GM12878 (cell line): ENCODE data around the gene KRT14. TPM values are rescaled to one million over a fixed set of nuclear protein-coding genes. Genes with fewer than 3 reads are reported as not detected.

Experiments
- ATAC-seq: fragments of 200-7000 bp; cut with Tn5 transposase; 3 replicates; pipeline ENCODE4 v1.9.1; 2020; ENCODE audit warnings: mild to moderate bottlenecking, moderate library complexity
- BruUV-seq: library from RNA; stranded (reverse); fragments of 400-500 nt; replicated peaks from 2 replicates; lab custom pipeline; 2021; lab: Mats Ljungman, UMichigan
- CTCF ChIA-PET: fragments of 300-600 bp; sonication (Branson Sonifier 250); formaldehyde crosslinking; extraction: SDS; loops from one replicate; lab custom pipeline; 2021; ENCODE audit warnings: inconsistent platforms; lab: Yijun Ruan, JAX
- POLR2A ChIA-PET: fragments of 350-600 bp; formaldehyde crosslinking; extraction: SDS; loops from one replicate; lab custom pipeline; 2021; ENCODE audit warnings: inconsistent platforms; lab: Charles Lee
- RAD21 ChIA-PET: fragments of 300-600 bp; sonication (Branson Sonifier 250); formaldehyde crosslinking; loops from one replicate; lab custom pipeline; 2023; ENCODE audit warnings: antibody characterized with exemption; ENCODE audit not compliant: unreplicated experiment; lab: Charles Lee
- SMC1A ChIA-PET: fragments of 300-600 bp; sonication (Branson Sonifier 250); formaldehyde crosslinking; loops from one replicate; lab custom pipeline; 2023; ENCODE audit not compliant: unreplicated experiment, uncharacterized antibody; lab: Charles Lee
- DNase-seq: peaks from one replicate; pipeline ENCODE4 v3.0.0-alpha.2; 2011; ENCODE audit warnings: low read depth, low spot score
- FAIRE-seq: peaks from 3 replicates; lab custom pipeline; 2011; peaks lifted over from hg19 to GRCh38; lab: Jason Lieb, UNC
- H2AFZ ChIP-seq: 2 replicates; pipeline ENCODE4 v1.6.0; 2011; ENCODE audit warnings: low read depth, low read length, control low read depth; ENCODE audit not compliant: control insufficient read depth
- H3K27ac ChIP-seq: 2 replicates; pipeline ENCODE4 v1.5.1; 2011; ENCODE audit warnings: control low read depth; ENCODE audit not compliant: control insufficient read depth, insufficient read depth
- H3K27me3 ChIP-seq, 2 experiments: replicated peaks in 1 of 2; 2 replicates each; pipeline versions ENCODE4 v1.6.0 to v1.6.1; 2011; ENCODE audit warnings: low read length in 1 of 2; ENCODE audit not compliant: control insufficient read depth in 2 of 2, insufficient read depth in 2 of 2
- H3K36me3 ChIP-seq, 2 experiments: 2 replicates each; pipeline ENCODE4 v1.5.1; 2011; ENCODE audit warnings: low read length in 1 of 2; ENCODE audit not compliant: control insufficient read depth in 2 of 2, insufficient read depth in 2 of 2
- H3K4me1 ChIP-seq: 2 replicates; pipeline ENCODE4 v1.6.1; 2011; ENCODE audit warnings: mild to moderate bottlenecking, low read length, moderate library complexity, mixed read lengths; ENCODE audit not compliant: control insufficient read depth, insufficient read depth
- H3K4me2 ChIP-seq: 2 replicates; pipeline ENCODE4 v1.6.0; 2011; ENCODE audit warnings: control low read depth; ENCODE audit not compliant: control insufficient read depth, insufficient read depth
- H3K4me3 ChIP-seq: fragments of 200-600 bp; sonication (generic); 2 replicates; pipeline ENCODE4 v1.5.1; 2016
- H3K79me2 ChIP-seq: 2 replicates; pipeline ENCODE4 v1.6.0; 2011; ENCODE audit warnings: low read length; ENCODE audit not compliant: control insufficient read depth, insufficient read depth
- H3K9ac ChIP-seq: 2 replicates; pipeline ENCODE4 v1.8.0; 2011; ENCODE audit warnings: low read length, control low read depth, mixed read lengths; ENCODE audit not compliant: control insufficient read depth, insufficient read depth
- H3K9me3 ChIP-seq: replicated peaks from 3 replicates; pipeline ENCODE4 v1.5.1; 2011; ENCODE audit warnings: mild to moderate bottlenecking, low read length; ENCODE audit not compliant: control insufficient read depth, insufficient read depth
- H4K20me1 ChIP-seq: 2 replicates; pipeline ENCODE4 v1.6.0; 2011; ENCODE audit not compliant: control insufficient read depth, insufficient read depth
- CBX5 ChIP-seq: sonication (generic); IDR thresholded peaks from 2 replicates; pipeline ENCODE4 v1.6.1; 2016; ENCODE audit warnings: low read depth, moderate library complexity, mild to moderate bottlenecking, inconsistent platforms
- IKZF1 ChIP-seq: fragments of 450-650 bp; conservative IDR thresholded peaks from 2 replicates; pipeline ENCODE4 v1.6.1; 2017; ENCODE audit warnings: antibody characterized with exemption, mild to moderate bottlenecking
- MTA2 ChIP-seq: fragments of 450-650 bp; IDR thresholded peaks from 2 replicates; pipeline ENCODE4 v1.6.1; 2016; ENCODE audit warnings: low read depth, mild to moderate bottlenecking, moderate library complexity
- MTA3 ChIP-seq: IDR thresholded peaks from 2 replicates; pipeline ENCODE4 v1.6.1; 2012; ENCODE audit warnings: low read length, inconsistent platforms, borderline replicate concordance
- NBN ChIP-seq: fragments of 450-650 bp; IDR thresholded peaks from 2 replicates; pipeline ENCODE4 v1.6.1; 2016
- WGBS: methylation state at CpG from one replicate; pipeline ENCODE4 v1.1.6; 2016; ENCODE audit warnings: low lambda C conversion rate; ENCODE audit not compliant: insufficient replicate concordance, insufficient coverage; ENCODE audit errors: missing lambda C conversion rate; 5-methylcytosine and 5-hydroxymethylcytosine counted together
- in situ Hi-C: fragments of 300-500 bp; cut with MboI; formaldehyde crosslinking; loops from 9 replicates; pipeline ENCODE4 v1.14.3; 2018; ENCODE audit warnings: mixed read lengths
- intact Hi-C: fragments of 100-400 bp; cut with micrococcal nuclease; formaldehyde crosslinking; loops from one replicate; pipeline ENCODE4 v1.14.2; 2022; ENCODE audit not compliant: unreplicated experiment
- polyA plus RNA-seq, 11 experiments: library from polyadenylated mRNA; depleted of rRNA in 4 of 11; unstranded in 6 of 11; stranded (reverse) in 5 of 11; fragments of >200 nt; fragmentation: Nextera tagmentation in 4 of 11; fragmentation: Illumina TruSeq in 1 of 11; extraction: Ambion mirVana in 4 of 11; extraction: Trizol in 1 of 11; gene quantifications; 1 replicate in 1 of 11; 2 replicates in 10 of 11; pipeline versions ENCODE4 v1.2.1 to v1.2.3, GENCODE V29; 2011 to 2016; ENCODE audit warnings: inconsistent platforms in 2 of 11, missing spikeins in 2 of 11, low read depth in 1 of 11
- total RNA-seq, 4 experiments: library from RNA; depleted of rRNA in 3 of 4; stranded (reverse); fragments of >200 nt in 3 of 4; fragmentation: Illumina TruSeq in 1 of 4; extraction: Trizol in 1 of 4; gene quantifications; 2 replicates each; pipeline versions ENCODE4 v1.2.1 to v1.2.3, GENCODE V29; 2013 to 2021
- TF ChIP-seq, protein P1 (sequence below): IDR thresholded peaks from 2 replicates; pipeline ENCODE4 v1.6.1; 2011; ENCODE audit warnings: mild to moderate bottlenecking, low read depth, low read length, moderate library complexity; ENCODE audit not compliant: insufficient replicate concordance

KRT14 gene
- total and polyA plus RNA-seq, 10 of the 15 experiments (the other 5 are each of a cell fraction or from before 2014, with no cell fraction given): 1.5 TPM; not detected in 9

DNA sequence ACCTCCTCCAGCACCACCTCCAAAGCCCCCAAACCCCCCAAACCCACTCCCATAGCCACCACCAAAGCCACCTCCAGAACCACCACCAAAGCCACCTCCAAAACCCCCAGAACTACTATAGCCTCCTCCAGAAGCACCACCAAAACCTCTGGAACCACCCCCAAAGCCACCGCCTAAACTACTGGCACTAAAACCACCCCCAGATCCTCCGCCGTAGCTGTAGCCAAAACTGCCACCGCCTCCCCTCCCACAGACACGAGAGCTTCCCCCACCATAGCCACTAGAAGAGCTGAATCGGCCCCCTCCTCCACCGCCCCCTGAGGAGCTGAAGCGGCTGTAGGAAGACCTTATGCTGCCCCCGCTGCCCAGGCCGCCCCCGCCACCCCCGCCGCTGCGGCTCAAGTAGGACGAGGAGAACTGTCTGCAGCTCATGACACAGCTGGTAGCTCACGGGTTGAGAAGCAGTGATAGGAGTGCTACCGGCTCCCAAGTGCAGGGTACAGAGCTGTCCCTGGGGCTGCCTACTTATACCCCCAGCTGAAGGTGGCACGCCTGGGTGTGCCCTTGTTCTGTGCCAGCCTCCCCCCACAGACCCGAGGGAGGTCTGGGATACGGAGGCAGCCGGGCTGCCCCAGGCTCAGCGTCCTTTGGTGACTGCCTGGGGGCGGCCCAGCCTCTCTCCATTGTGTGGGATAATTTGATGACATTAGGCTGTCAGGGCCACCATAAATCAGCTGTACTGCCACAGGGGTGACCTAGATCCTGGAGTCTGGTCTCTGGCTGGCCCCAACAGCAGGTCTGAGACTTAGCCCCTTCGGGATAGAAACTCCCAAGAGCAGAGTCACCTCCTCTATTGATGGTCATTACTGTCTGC lies 14.9 kb downstream of the KRT14 start, which contains the start of gene KRT9:
TSS of gene KRT9 (minus strand) at position 499 of the 874 bp plus-strand sequence. CDS start at position 432, 67 bp downstream.
- no peak for ATAC-seq

More for the DNA sequence above, 14.9 kb downstream of the KRT14 start, which contains the start of gene KRT9:
- Histone ChIP-seq H3K9ac (no peak within 1 kb of the TSS), H3K27me3 (peaks cover 0 to 3% of the 10 kb centered on the region in 2 experiments; a peak in 3 of 4 replicates), H3K79me2 (no peaks in the 10 kb centered on the region), H3K4me2 (no peak within 1 kb of the TSS), H3K4me3 (no peak within 1 kb of the TSS), H3K27ac (no peak within 1 kb of the TSS), H3K36me3 (no peaks in the 10 kb centered on the region)
- CTCF ChIA-PET: interaction anchor here (1.0 to 1.4 kb wide), 2 partner anchors 77 to 124 kb away, joined by 3 read pairs; no protein-coding TSS in a partner anchor
- WGBS: 29% methylated on average over 23 of the region's 24 CpGs
- POLR2A ChIA-PET: no interaction called here
- no peak for TF ChIP-seq MTA2
- TF ChIP-seq CBX5: no peak
- TF ChIP-seq, protein P1, sequence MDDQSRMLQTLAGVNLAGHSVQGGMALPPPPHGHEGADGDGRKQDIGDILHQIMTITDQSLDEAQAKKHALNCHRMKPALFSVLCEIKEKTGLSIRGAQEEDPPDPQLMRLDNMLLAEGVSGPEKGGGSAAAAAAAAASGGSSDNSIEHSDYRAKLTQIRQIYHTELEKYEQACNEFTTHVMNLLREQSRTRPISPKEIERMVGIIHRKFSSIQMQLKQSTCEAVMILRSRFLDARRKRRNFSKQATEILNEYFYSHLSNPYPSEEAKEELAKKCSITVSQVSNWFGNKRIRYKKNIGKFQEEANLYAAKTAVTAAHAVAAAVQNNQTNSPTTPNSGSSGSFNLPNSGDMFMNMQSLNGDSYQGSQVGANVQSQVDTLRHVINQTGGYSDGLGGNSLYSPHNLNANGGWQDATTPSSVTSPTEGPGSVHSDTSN: no peak
- TF ChIP-seq MTA3: no peak
- TF ChIP-seq NBN: no peak
- no peak for TF ChIP-seq IKZF1
- TF ChIP-seq, all 136 proteins: peak for 0
- in situ Hi-C loops: no loop called here
- SMC1A ChIA-PET: no interaction called here
- intact Hi-C loops: no loop called here
- DNase-seq (no peak), FAIRE-seq (no peak)
- Histone ChIP-seq H4K20me1 (no peaks in the 10 kb centered on the region), H3K4me1 (no peaks in the 10 kb centered on the region), H2AFZ (no peak within 1 kb of the TSS), H3K9me3 (no peaks in the 10 kb centered on the region)
- BruUV-seq: no TSS peak
- RAD21 ChIA-PET: no interaction called here
